K562 (cell line): ENCODE measurements around the gene TRPV5. TPM values are rescaled to one million over a fixed set of nuclear protein-coding genes. Genes with fewer than 3 reads are reported as not detected.

ENCODE experiments used
- ATAC-seq: fragments of 200-7000 bp; cut with Tn5 transposase; 3 replicates; pipeline ENCODE4 v1.9.1; 2020; ENCODE audit warnings: moderate library complexity
- BruUV-seq: library from RNA; stranded (reverse); fragments of 400-500 nt; replicated peaks from 2 replicates; lab custom pipeline; 2021; lab: Mats Ljungman, UMichigan
- CTCF ChIA-PET: fragments of 300-600 bp; formaldehyde crosslinking; extraction: SDS; loops from one replicate; lab custom pipeline; 2021; ENCODE audit warnings: low intra/inter-chr PET ratio; lab: Yijun Ruan, JAX
- POLR2A ChIA-PET: fragments of 300-600, 350-650 bp; sonication (Branson Sonifier 250); formaldehyde crosslinking; extraction: SDS; loops from one replicate; lab custom pipeline; 2021; ENCODE audit warnings: antibody characterized with exemption, inconsistent platforms; lab: Yijun Ruan, JAX
- DNase-seq, 4 experiments: peaks; one replicate each; pipeline versions ENCODE4 v3.0.0 to v3.0.0-alpha.2; 2011 to 2018; ENCODE audit warnings: low spot score in 3 of 4, mixed read lengths in 3 of 4; ENCODE audit errors: extremely low read depth in 1 of 4
- FAIRE-seq: peaks from 2 replicates; lab custom pipeline; 2011; peaks lifted over from hg19 to GRCh38; lab: Jason Lieb, UNC
- H2AFZ ChIP-seq: 2 replicates; pipeline ENCODE4 v1.6.0; 2011; ENCODE audit warnings: low read depth, low read length, control low read depth, inconsistent platforms
- H3K27ac ChIP-seq: fragments of 200-600 bp; 3 replicates; pipeline ENCODE4 v1.8.0; 2011; ENCODE audit warnings: low read depth, mild to moderate bottlenecking, control low read depth, inconsistent platforms, low read length, moderate library complexity, mixed read lengths; ENCODE audit errors: extremely low read depth
- H3K27me3 ChIP-seq, 2 experiments: fragments of 300-600 bp in 1 of 2; 2 replicates in 1 of 2; 3 replicates in 1 of 2; pipeline versions ENCODE4 v1.6.0 to v1.8.0; 2011; ENCODE audit warnings: inconsistent platforms in 2 of 2, low read length in 2 of 2, mild to moderate bottlenecking in 1 of 2, mixed read lengths in 1 of 2, moderate library complexity in 1 of 2; ENCODE audit not compliant: control insufficient read depth in 2 of 2, insufficient read depth in 2 of 2
- H3K36me3 ChIP-seq: fragments of 300-600 bp; 3 replicates; pipeline ENCODE4 v1.8.0; 2011; ENCODE audit warnings: mild to moderate bottlenecking, low read length, inconsistent platforms; ENCODE audit not compliant: control insufficient read depth, insufficient read depth
- H3K4me1 ChIP-seq, 2 experiments: fragments of 200-600 bp in 1 of 2; replicated peaks in 1 of 2; 2 replicates in 1 of 2; 3 replicates in 1 of 2; pipeline versions ENCODE4 v1.5.1 to v1.8.0; 2011; ENCODE audit warnings: inconsistent platforms in 2 of 2, low read length in 2 of 2, mild to moderate bottlenecking in 1 of 2, mixed read lengths in 1 of 2, moderate library complexity in 1 of 2; ENCODE audit not compliant: control insufficient read depth in 2 of 2, insufficient read depth in 2 of 2
- H3K4me2 ChIP-seq: 2 replicates; pipeline ENCODE4 v1.6.1; 2011; ENCODE audit warnings: low read length, control low read depth, inconsistent platforms, mixed read lengths; ENCODE audit not compliant: insufficient read depth
- H3K4me3 ChIP-seq: fragments of 200-600 bp; sonication (generic), shearing (Covaris generic); 2 replicates; pipeline ENCODE4 v1.5.1; 2016; ENCODE audit warnings: control low read depth, inconsistent platforms
- H3K79me2 ChIP-seq: fragments of 200-600 bp; 3 replicates; pipeline ENCODE4 v1.8.0; 2011; ENCODE audit warnings: low read length, inconsistent platforms; ENCODE audit not compliant: control insufficient read depth, insufficient read depth
- H3K9ac ChIP-seq, 2 experiments: 2 replicates each; pipeline versions ENCODE4 v1.6.0 to v1.6.1; 2011; ENCODE audit warnings: low read depth in 2 of 2, low read length in 2 of 2, control low read depth in 1 of 2, inconsistent platforms in 1 of 2, mild to moderate bottlenecking in 1 of 2, mixed read lengths in 1 of 2; ENCODE audit not compliant: insufficient read depth in 1 of 2
- H3K9me1 ChIP-seq: one replicate; pipeline ENCODE4 v1.6.0; 2011; ENCODE audit warnings: inconsistent platforms, mild to moderate bottlenecking, low read length, moderate library complexity; ENCODE audit not compliant: control insufficient read depth, insufficient read depth
- H3K9me3 ChIP-seq: replicated peaks from 2 replicates; pipeline ENCODE4 v1.5.1; 2011; ENCODE audit warnings: low read depth, low read length, inconsistent platforms; ENCODE audit not compliant: control insufficient read depth, insufficient read depth
- H4K20me1 ChIP-seq: replicated peaks from 2 replicates; pipeline ENCODE4 v1.6.1; 2011; ENCODE audit warnings: low read length, inconsistent platforms, mixed read lengths; ENCODE audit not compliant: control insufficient read depth, insufficient read depth
- SUPT5H ChIP-seq: fragments of 450-650 bp; IDR thresholded peaks from 2 replicates; pipeline ENCODE4 v1.6.1; 2016
- ZNF561 ChIP-seq: fragments of 450-650 bp; formaldehyde crosslinking; conservative IDR thresholded peaks from 2 replicates; pipeline ENCODE4 v1.4.0; 2020; ENCODE audit warnings: mild to moderate bottlenecking, moderate library complexity
- WGBS: fragments of 100-300 bp; shearing (Covaris generic); methylation state at CpG from one replicate; pipeline ENCODE4 v1.1.6; 2016; ENCODE audit warnings: low coverage, mixed read lengths; ENCODE audit not compliant: insufficient coverage; ENCODE audit errors: missing lambda C conversion rate; 5-methylcytosine and 5-hydroxymethylcytosine counted together
- in situ Hi-C: fragments of 300-500 bp; cut with MboI; formaldehyde crosslinking; loops from 4 replicates; pipeline ENCODE4 v1.15.0; 2018; ENCODE audit warnings: inconsistent platforms, mixed read lengths
- intact Hi-C: fragments of 100-400 bp; cut with micrococcal nuclease; formaldehyde crosslinking; loops from 2 replicates; pipeline ENCODE4 v1.14.2; 2022
- polyA plus RNA-seq, 8 experiments: library from polyadenylated mRNA; depleted of rRNA in 4 of 8; stranded (reverse) in 5 of 8; unstranded in 3 of 8; fragments of >200 nt; fragmentation: Nextera tagmentation in 2 of 8; fragmentation: Illumina TruSeq in 1 of 8; extraction: Ambion mirVana in 2 of 8; extraction: Trizol in 1 of 8; gene quantifications; 2 replicates each; pipeline versions ENCODE4 v1.2.1 to v1.2.3, GENCODE V29; 2011 to 2014; ENCODE audit warnings: inconsistent platforms in 1 of 8, missing spikeins in 1 of 8
- total RNA-seq, 7 experiments: library from RNA; depleted of rRNA in 6 of 7; stranded (reverse); fragments of >200 nt in 6 of 7; fragmentation: Illumina TruSeq in 2 of 7; extraction: Trizol in 2 of 7; gene quantifications; 2 replicates each; pipeline versions ENCODE4 v1.2.1 to v1.2.3, GENCODE V29; 2011 to 2021; ENCODE audit warnings: low replicate concordance in 1 of 7
- TF ChIP-seq, protein P1 (sequence below): sonication (generic); formaldehyde crosslinking; IDR thresholded peaks from 2 replicates; pipeline ENCODE4 v1.8.1; 2023; ENCODE audit warnings: mild to moderate bottlenecking, missing genetic modification reagents

TRPV5 gene
- total and polyA plus RNA-seq, 9 of the 15 experiments (the other 6 are each of a cell fraction or from before 2014, with no cell fraction given), result not detected

DNA sequence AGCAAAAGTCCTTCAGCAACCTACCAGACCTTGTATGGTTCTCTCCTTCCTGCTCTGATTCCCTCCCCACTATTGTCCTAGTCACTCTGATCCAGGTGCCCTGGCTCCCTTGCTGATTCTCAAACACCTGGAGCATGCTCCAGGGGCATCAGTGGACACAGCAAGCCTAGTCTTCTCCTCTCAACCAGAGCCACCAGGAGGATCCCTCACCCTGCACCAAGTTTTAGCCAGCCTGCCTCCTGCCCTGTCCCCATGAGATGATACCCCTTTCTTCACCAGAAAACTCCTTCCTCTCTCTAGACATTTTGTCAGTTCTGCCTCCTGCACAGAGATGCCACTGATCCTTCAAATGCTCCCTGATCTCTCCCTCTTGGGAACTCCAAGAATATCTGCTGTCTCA, 16.7 kb upstream of the TRPV5 start:
- ChIA-PET POLR2A (interaction anchor here (1.4 kb wide), 1 partner anchor 11 kb away, joined by 6 read pairs; no protein-coding TSS in a partner anchor), CTCF (no interaction called here)
- Histone ChIP-seq H3K4me1 (no peaks in the 10 kb centered on the region), H3K79me2 (no peaks in the 10 kb centered on the region), H3K9me1 (no peaks in the 10 kb centered on the region), H3K9me3 (no peaks in the 10 kb centered on the region), H3K4me2 (no peak overlapping the region), H2AFZ (no peak overlapping the region), H3K27me3 (no peaks in the 10 kb centered on the region), H3K36me3 (peaks cover 67% of the 10 kb centered on the region), H4K20me1 (no peaks in the 10 kb centered on the region), H3K4me3 (no peak overlapping the region), H3K9ac (no peak overlapping the region), H3K27ac (no peak overlapping the region)
- ATAC-seq (no peak; the same call in 2 of the 3 replicates), FAIRE-seq (no peak), DNase-seq (no peak)
- TF ChIP-seq, protein P1, sequence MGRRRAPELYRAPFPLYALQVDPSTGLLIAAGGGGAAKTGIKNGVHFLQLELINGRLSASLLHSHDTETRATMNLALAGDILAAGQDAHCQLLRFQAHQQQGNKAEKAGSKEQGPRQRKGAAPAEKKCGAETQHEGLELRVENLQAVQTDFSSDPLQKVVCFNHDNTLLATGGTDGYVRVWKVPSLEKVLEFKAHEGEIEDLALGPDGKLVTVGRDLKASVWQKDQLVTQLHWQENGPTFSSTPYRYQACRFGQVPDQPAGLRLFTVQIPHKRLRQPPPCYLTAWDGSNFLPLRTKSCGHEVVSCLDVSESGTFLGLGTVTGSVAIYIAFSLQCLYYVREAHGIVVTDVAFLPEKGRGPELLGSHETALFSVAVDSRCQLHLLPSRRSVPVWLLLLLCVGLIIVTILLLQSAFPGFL (CRISPR knock-in tag), result no peak
- peak; percentile 21; the same call in 1 of the 2 replicates for TF ChIP-seq SUPT5H
- in situ Hi-C loops (no loop called here), intact Hi-C loops (no loop called here)
- BruUV-seq, result no TSS peak

DNA sequence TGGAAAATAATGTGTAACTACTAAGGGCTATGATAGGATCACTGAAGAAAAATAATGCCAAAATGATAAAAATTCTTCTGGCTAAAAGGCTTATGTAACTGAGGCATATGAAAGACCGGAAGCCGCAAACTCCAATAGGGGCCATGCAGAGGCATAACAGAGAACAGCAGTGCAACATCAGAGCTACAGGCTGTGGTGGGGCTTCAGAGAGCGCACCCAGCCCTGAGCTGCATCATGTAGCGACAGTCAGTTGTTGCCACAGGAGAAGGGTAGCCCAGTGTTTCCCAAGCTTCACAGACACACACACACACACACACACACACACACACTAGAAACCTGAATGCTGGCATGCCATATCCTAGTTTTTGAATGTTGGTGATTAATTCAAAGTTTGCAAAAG, 15.1 kb upstream of the TRPV5 start:
- H3K9me3 ChIP-seq, result no peaks in the 10 kb centered on the region
- no peaks in the 10 kb centered on the region for H3K4me1 ChIP-seq
- H3K27me3 ChIP-seq, result no peaks in the 10 kb centered on the region
- no peak overlapping the region for H3K27ac ChIP-seq
- no peak overlapping the region for H3K4me3 ChIP-seq
- no peaks in the 10 kb centered on the region for H3K79me2 ChIP-seq
- POLR2A ChIA-PET, result no interaction called here
- no TSS peak for BruUV-seq
- no peaks in the 10 kb centered on the region for H3K9me1 ChIP-seq
- FAIRE-seq (no peak), ATAC-seq (no peak), DNase-seq (no peak)
- no peaks in the 10 kb centered on the region for H4K20me1 ChIP-seq
- H3K36me3 ChIP-seq, result peaks cover 54% of the 10 kb centered on the region
- H2AFZ ChIP-seq, result no peak overlapping the region
- intact Hi-C loops (no loop called here), in situ Hi-C loops (no loop called here)
- CTCF ChIA-PET, result no interaction called here
- no peak overlapping the region for H3K9ac ChIP-seq
- 95% methylated on average over 4 of the region's 4 CpGs for WGBS
- no peak overlapping the region for H3K4me2 ChIP-seq
- no peak for TF ChIP-seq ZNF561
